BLaER1 (cell line): ENCODE results near the gene UPK3B.
"Not testable (repeated sequence)": the region's sequence is repeated elsewhere in the genome, so short reads cannot be mapped to it uniquely, and the experiment has no call there.

Experiments used
- H3K27ac ChIP-seq: shearing (Covaris generic); formaldehyde crosslinking; 2 replicates; pipeline ENCODE4 v1.8.1; 2022
- H3K27me3 ChIP-seq: shearing (Covaris generic); formaldehyde crosslinking; 2 replicates; pipeline ENCODE4 v1.8.1; 2022
- H3K36me3 ChIP-seq: shearing (Covaris generic); formaldehyde crosslinking; 2 replicates; pipeline ENCODE4 v1.8.1; 2022
- H3K4me1 ChIP-seq: shearing (Covaris generic); formaldehyde crosslinking; 2 replicates; pipeline ENCODE4 v1.8.1; 2022
- H3K4me2 ChIP-seq: shearing (Covaris generic); formaldehyde crosslinking; 2 replicates; pipeline ENCODE4 v1.8.1; 2022
- H3K4me3 ChIP-seq: shearing (Covaris generic); formaldehyde crosslinking; 2 replicates; pipeline ENCODE4 v1.8.1; 2022
- H3K9ac ChIP-seq: shearing (Covaris generic); formaldehyde crosslinking; 2 replicates; pipeline ENCODE4 v1.8.1; 2022
- H3K9me3 ChIP-seq: shearing (Covaris generic); formaldehyde crosslinking; 2 replicates; pipeline ENCODE4 v1.8.1; 2022
- H4K20me1 ChIP-seq: shearing (Covaris generic); formaldehyde crosslinking; 2 replicates; pipeline ENCODE4 v1.8.1; 2022

Gene UPK3B

DNA sequence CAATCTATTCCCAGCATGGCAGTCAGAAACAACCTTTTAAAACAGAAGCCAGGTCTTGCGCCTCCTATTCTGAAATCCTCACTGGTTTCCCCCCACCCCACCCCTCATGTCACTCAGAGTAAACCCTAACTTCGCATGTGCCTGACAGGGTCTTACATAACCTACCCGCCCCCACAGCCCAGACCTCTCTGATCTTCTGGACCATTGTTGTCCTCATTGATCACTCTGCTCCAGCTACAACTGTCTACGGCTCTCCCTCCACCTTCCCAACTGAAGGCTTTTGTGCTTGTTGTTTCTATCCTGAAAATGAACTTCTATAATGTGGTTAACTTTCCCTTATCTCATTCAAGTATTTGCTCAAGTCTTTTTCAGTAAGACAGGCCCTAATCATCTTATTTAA, 49.8 kb downstream of the UPK3B start:
- not testable (repeated sequence) for H3K9ac ChIP-seq, H3K27me3 ChIP-seq, H4K20me1 ChIP-seq, H3K4me3 ChIP-seq, H3K4me1 ChIP-seq, H3K4me2 ChIP-seq, H3K27ac ChIP-seq
- peaks cover 12% of the 10 kb centered on the region for H3K9me3 ChIP-seq
- H3K36me3 ChIP-seq = peaks cover 20% of the 10 kb centered on the region; the same call in 1 of the 2 replicates

DNA sequence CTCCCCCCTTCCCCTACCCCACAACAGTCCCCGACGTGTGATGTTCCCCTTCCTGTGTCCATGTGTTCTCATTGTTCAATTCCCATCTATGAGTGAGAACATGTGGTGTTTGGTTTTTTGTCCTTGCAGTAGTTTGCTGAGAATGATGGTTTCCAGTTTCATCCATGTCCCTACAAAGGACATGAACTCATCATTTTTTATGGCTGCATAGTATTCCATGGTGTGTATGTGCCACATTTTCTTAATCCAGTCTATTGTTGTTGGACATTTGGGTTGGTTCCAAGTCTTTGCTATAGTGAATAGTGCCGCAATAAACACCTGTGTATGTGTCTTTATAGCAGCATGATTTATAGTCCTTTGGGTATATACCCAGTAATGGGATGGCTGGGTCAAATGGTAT, 51.0 kb downstream of the UPK3B start:
- H3K36me3 ChIP-seq = peaks cover 11% of the 10 kb centered on the region; the same call in 1 of the 2 replicates
- H3K9ac ChIP-seq, H3K4me1 ChIP-seq, H4K20me1 ChIP-seq, H3K27me3 ChIP-seq, H3K4me2 ChIP-seq, H3K4me3 ChIP-seq, H3K27ac ChIP-seq: not testable (repeated sequence)
- peaks cover 12% of the 10 kb centered on the region for H3K9me3 ChIP-seq

DNA sequence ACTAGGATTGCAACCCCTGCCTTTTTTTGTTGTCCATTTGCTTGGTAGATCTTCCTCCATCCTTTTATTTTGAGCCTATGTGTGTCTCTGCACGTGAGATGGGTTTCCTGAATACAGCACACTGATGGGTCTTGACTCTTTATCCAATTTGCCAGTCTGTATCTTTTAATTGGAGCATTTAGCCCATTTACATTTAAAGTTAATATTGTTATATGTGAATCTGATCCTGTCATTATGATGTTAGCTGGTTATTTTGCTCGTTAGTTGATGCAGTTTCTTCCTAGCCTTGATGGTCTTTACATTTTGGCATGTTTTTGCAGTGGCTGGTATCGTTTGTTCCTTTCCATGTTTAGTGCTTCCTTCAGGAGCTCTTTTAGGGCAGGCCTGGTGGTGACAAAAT, 54.6 kb downstream of the UPK3B start:
- not testable (repeated sequence) for H3K4me2 ChIP-seq

More for the DNA sequence above, 54.6 kb downstream of the UPK3B start:
- not testable (repeated sequence) for H3K27ac ChIP-seq, H3K4me1 ChIP-seq, H3K4me3 ChIP-seq, H3K27me3 ChIP-seq, H3K9ac ChIP-seq
- Histone ChIP-seq H4K20me1 (peaks cover 18% of the 10 kb centered on the region), H3K9me3 (peaks cover 12% of the 10 kb centered on the region), H3K36me3 (peaks cover 14% of the 10 kb centered on the region)
